ENCODE data around the gene DDX52.

DNA sequence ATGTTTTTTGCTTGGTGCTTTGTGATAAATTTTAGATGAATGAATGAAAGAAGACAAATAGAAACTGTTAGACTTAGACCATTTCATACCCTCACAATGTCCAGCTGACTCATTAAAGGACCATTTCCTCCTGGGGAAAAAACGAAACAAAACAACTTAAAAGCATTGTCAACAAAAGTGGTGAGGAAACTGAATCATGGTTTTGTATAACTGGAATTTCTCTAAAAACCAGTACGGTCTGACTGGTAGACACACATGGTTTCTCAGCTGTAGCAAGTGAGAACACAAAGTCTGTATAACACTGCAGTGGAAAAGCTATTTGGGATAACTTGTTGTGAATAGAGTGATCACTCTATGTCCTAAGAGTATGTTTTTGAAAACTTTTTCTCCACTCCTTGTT is 5.3 kb upstream of the DDX52 start:
- TF ChIP-seq KIAA2018 (CRISPR knock-in tag; IDR thresholded peaks at IDR 0.05; ENCODE audit: borderline replicate concordance) (no peak), FOXP4 (CRISPR knock-in tag; IDR thresholded peaks at IDR 0.05) (no peak), ZNF788 (CRISPR knock-in tag; IDR thresholded peaks at IDR 0.05; ENCODE audit: borderline replicate concordance) (no peak), ZNF101 (CRISPR knock-in tag; IDR thresholded peaks at IDR 0.05; ENCODE audit: borderline replicate concordance, low read depth) (no peak), YY1 (IDR thresholded peaks at IDR 0.05; ENCODE audit: insufficient read depth, insufficient replicate concordance, low read depth, low read length) (no peak), UBTF (CRISPR knock-in tag; IDR thresholded peaks at IDR 0.05) (no peak), POLR2A (IDR thresholded peaks at IDR 0.05; ENCODE audit: insufficient read depth in 1 of 2, low read depth in 2 of 2, low read length in 2 of 2) (no peak), PHB2 (IDR thresholded peaks at IDR 0.05; ENCODE audit: partially characterized antibody) (no peak)
- TF ChIP-seq, protein P1, sequence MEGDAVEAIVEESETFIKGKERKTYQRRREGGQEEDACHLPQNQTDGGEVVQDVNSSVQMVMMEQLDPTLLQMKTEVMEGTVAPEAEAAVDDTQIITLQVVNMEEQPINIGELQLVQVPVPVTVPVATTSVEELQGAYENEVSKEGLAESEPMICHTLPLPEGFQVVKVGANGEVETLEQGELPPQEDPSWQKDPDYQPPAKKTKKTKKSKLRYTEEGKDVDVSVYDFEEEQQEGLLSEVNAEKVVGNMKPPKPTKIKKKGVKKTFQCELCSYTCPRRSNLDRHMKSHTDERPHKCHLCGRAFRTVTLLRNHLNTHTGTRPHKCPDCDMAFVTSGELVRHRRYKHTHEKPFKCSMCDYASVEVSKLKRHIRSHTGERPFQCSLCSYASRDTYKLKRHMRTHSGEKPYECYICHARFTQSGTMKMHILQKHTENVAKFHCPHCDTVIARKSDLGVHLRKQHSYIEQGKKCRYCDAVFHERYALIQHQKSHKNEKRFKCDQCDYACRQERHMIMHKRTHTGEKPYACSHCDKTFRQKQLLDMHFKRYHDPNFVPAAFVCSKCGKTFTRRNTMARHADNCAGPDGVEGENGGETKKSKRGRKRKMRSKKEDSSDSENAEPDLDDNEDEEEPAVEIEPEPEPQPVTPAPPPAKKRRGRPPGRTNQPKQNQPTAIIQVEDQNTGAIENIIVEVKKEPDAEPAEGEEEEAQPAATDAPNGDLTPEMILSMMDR (CRISPR knock-in tag; IDR thresholded peaks at IDR 0.05): no peak
- TF ChIP-seq, protein P2, sequence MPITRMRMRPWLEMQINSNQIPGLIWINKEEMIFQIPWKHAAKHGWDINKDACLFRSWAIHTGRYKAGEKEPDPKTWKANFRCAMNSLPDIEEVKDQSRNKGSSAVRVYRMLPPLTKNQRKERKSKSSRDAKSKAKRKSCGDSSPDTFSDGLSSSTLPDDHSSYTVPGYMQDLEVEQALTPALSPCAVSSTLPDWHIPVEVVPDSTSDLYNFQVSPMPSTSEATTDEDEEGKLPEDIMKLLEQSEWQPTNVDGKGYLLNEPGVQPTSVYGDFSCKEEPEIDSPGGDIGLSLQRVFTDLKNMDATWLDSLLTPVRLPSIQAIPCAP (CRISPR knock-in tag; IDR thresholded peaks at IDR 0.05; ENCODE audit: low read depth): no peak

Data from HepG2 (cell line).